ENCODE data around the gene VPS13D. TPM values are rescaled to one million over a fixed set of nuclear protein-coding genes. Genes with fewer than 3 reads are reported as not detected.

Gene VPS13D
- total RNA-seq, 2 donors from 2014 or later: 48.1 to 65.2 TPM

GRCh38 chr1:12507631-12508030 is 277.8 kb downstream of the VPS13D start:
- no peak for DNase-seq (ENCODE audit: low spot score)
- Histone ChIP-seq H3K4me1 (peaks cover 0 to 57% of the 10 kb centered on the region in 2 donors), H3K4me3 (no peak overlapping the region), H3K9me3 (no peaks in the 10 kb centered on the region), H3K36me3 (peaks cover 21% of the 10 kb centered on the region), H3K27ac (no peak overlapping the region), H3K27me3 (no peaks in the 10 kb centered on the region)
- TF ChIP-seq, protein P1, sequence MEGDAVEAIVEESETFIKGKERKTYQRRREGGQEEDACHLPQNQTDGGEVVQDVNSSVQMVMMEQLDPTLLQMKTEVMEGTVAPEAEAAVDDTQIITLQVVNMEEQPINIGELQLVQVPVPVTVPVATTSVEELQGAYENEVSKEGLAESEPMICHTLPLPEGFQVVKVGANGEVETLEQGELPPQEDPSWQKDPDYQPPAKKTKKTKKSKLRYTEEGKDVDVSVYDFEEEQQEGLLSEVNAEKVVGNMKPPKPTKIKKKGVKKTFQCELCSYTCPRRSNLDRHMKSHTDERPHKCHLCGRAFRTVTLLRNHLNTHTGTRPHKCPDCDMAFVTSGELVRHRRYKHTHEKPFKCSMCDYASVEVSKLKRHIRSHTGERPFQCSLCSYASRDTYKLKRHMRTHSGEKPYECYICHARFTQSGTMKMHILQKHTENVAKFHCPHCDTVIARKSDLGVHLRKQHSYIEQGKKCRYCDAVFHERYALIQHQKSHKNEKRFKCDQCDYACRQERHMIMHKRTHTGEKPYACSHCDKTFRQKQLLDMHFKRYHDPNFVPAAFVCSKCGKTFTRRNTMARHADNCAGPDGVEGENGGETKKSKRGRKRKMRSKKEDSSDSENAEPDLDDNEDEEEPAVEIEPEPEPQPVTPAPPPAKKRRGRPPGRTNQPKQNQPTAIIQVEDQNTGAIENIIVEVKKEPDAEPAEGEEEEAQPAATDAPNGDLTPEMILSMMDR (IDR thresholded peaks at IDR 0.05): no peak

- Histone ChIP-seq H3K27me3 (no peaks in the 10 kb centered on the region), H3K4me1 (peaks cover 0 to 64% of the 10 kb centered on the region in 2 donors), H3K27ac (no peak overlapping the region), H3K4me3 (no peak overlapping the region), H3K36me3 (peaks cover 17% of the 10 kb centered on the region), H3K9me3 (no peaks in the 10 kb centered on the region)
- DNase-seq (ENCODE audit: low spot score): no peak
- TF ChIP-seq, protein P1 (IDR thresholded peaks at IDR 0.05): no peak
Measured at GRCh38 chr1:12508849-12509248, 279.0 kb downstream of the VPS13D start.

GRCh38 chr1:12511128-12511484 is 281.3 kb downstream of the VPS13D start:
- TF ChIP-seq, protein P1 (IDR thresholded peaks at IDR 0.05): no peak
- H3K4me1 ChIP-seq: peaks cover 0 to 54% of the 10 kb centered on the region in 2 donors
- peak overlapping the region; percentile 41 to 58 for H3K27ac ChIP-seq
- no peaks in the 10 kb centered on the region for H3K9me3 ChIP-seq
- no peak for DNase-seq (ENCODE audit: low spot score)
- H3K36me3 ChIP-seq: peaks cover 16% of the 10 kb centered on the region
- no peak overlapping the region for H3K4me3 ChIP-seq
- H3K27me3 ChIP-seq: no peaks in the 10 kb centered on the region

- Histone ChIP-seq H3K27me3 (no peaks in the 10 kb centered on the region), H3K4me3 (no peak overlapping the region), H3K36me3 (peaks cover 16% of the 10 kb centered on the region), H3K4me1 (peaks cover 0 to 52% of the 10 kb centered on the region in 2 donors), H3K9me3 (no peaks in the 10 kb centered on the region), H3K27ac (peak overlapping the region; percentile 41 to 58)
- peak; percentile 83 for DNase-seq (ENCODE audit: low spot score)
- TF ChIP-seq, protein P1 (IDR thresholded peaks at IDR 0.05): no peak
Measured at GRCh38 chr1:12511516-12512468, 282.0 kb downstream of the VPS13D start.

DNA sequence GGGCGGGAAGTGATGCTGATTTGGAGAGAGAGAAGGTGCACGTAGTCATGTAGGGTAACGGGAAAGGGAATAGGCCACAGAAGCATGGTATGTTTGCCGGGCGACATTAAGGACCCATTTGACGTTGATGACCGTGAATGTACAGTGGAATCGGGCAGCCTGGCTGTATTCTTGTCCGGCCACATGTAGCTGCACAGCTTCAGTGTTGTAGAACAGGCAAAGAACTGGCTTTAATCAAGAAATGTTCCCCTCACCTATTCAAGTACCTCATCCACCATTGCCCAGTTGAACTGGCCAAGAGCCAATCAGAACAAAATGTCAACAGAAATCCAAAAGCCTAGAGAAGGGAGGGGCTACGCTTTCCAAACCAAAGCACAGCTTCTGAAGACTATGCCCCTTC is 283.4 kb downstream of the VPS13D start:
- Histone ChIP-seq H3K36me3 (peaks cover 7% of the 10 kb centered on the region), H3K27me3 (no peaks in the 10 kb centered on the region), H3K9me3 (no peaks in the 10 kb centered on the region), H3K4me1 (peaks cover 0 to 53% of the 10 kb centered on the region in 2 donors), H3K4me3 (no peak overlapping the region), H3K27ac (no peak overlapping the region)
- DNase-seq (ENCODE audit: low spot score): no peak
- TF ChIP-seq, protein P1 (IDR thresholded peaks at IDR 0.05): no peak

Measured in right atrium auricular region (tissue), 2 donors.